Natural killer cell (primary cell): ENCODE measurements around the gene FOXN3. TPM values are rescaled to one million over a fixed set of nuclear protein-coding genes. Genes with fewer than 3 reads are reported as not detected.

Source experiments
- ATAC-seq, 3 donors: fragments of 150-1000 bp in 2 of 3; fragments of 200-7000 bp in 1 of 3; cut with Tn5 transposase; 1 replicate in 1 of 3; 2 replicates in 2 of 3; pipeline ENCODE4 v1.10.0; 2021; ENCODE audit warnings: mild to moderate bottlenecking in 2 of 3, moderate library complexity in 2 of 3
- DNase-seq, 2 donors: peaks; one replicate each; pipeline versions ENCODE4 v3.0.0 to v3.0.0-alpha.2; 2013 to 2021; ENCODE audit warnings: mixed read lengths in 1 of 2
- H3K27ac ChIP-seq: one replicate; pipeline ENCODE4 v1.5.1; 2013; ENCODE audit warnings: mild to moderate bottlenecking, low read length
- H3K27me3 ChIP-seq: one replicate; pipeline ENCODE4 v1.6.1; 2013; ENCODE audit warnings: low read length; ENCODE audit not compliant: control insufficient read depth, insufficient read depth
- H3K36me3 ChIP-seq: one replicate; pipeline ENCODE4 v1.6.1; 2013; ENCODE audit warnings: low read length; ENCODE audit not compliant: control insufficient read depth, insufficient read depth
- H3K4me1 ChIP-seq: one replicate; pipeline ENCODE4 v1.6.1; 2013; ENCODE audit warnings: low read length; ENCODE audit not compliant: control insufficient read depth, insufficient read depth
- H3K4me3 ChIP-seq: one replicate; pipeline ENCODE4 v1.5.1; 2013; ENCODE audit warnings: low read length
- H3K9me3 ChIP-seq: one replicate; pipeline ENCODE4 v1.6.1; 2013; ENCODE audit warnings: low read length; ENCODE audit not compliant: control insufficient read depth, insufficient read depth
- H3K27ac Mint-ChIP-seq, 2 donors: one replicate each; pipeline ENCODE4 v1.8.0; 2022; ENCODE audit warnings: mild to moderate bottlenecking in 2 of 2, mixed read lengths in 2 of 2, moderate library complexity in 1 of 2
- H3K27me3 Mint-ChIP-seq, 2 donors: one replicate each; pipeline ENCODE4 v1.8.0; 2022; ENCODE audit warnings: low read depth in 2 of 2, mixed read lengths in 2 of 2
- H3K36me3 Mint-ChIP-seq: one replicate; pipeline ENCODE4 v1.8.0; 2022; ENCODE audit warnings: mixed read lengths
- H3K4me1 Mint-ChIP-seq, 2 donors: one replicate each; pipeline ENCODE4 v1.8.0; 2022; ENCODE audit warnings: mixed read lengths in 2 of 2
- H3K4me3 Mint-ChIP-seq: one replicate; pipeline ENCODE4 v1.8.0; 2022; ENCODE audit warnings: mild to moderate bottlenecking, moderate library complexity, mixed read lengths
- H3K9me3 Mint-ChIP-seq, 2 donors: one replicate each; pipeline ENCODE4 v1.8.0; 2022; ENCODE audit warnings: mixed read lengths in 2 of 2
- CTCF ChIP-seq: fragments of 200-600 bp; IDR thresholded peaks from one replicate; pipeline ENCODE4 v1.8.0; 2022; ENCODE audit warnings: antibody characterized with exemption
- WGBS: methylation state at CpG from one replicate; pipeline ENCODE4 v1.1.7; 2013; ENCODE audit warnings: missing lambda C conversion rate; ENCODE audit not compliant: insufficient coverage; 5-methylcytosine and 5-hydroxymethylcytosine counted together
- intact Hi-C: fragments of 100-400 bp; cut with micrococcal nuclease; formaldehyde crosslinking; loops from one replicate; pipeline ENCODE4 v1.14.2; 2022
- total RNA-seq, 4 donors: library from RNA; stranded (reverse); fragments of 120-200 nt in 1 of 4; gene quantifications; one replicate each; pipeline versions ENCODE4 v1.2.3 to v1.2.4, GENCODE V29; 2013 to 2022

FOXN3 gene
- total RNA-seq, 3 donors from 2014 or later (not counting 1 experiment from before 2014, with no cell fraction given), result 209 to 216 (median 209) TPM

- peaks cover 45 to 59% of the 10 kb centered on the region in 2 donors for H3K4me1 Mint-ChIP-seq
- no peaks in the 10 kb centered on the region for H3K9me3 Mint-ChIP-seq
- intact Hi-C loops, result no loop called here
- H3K27ac Mint-ChIP-seq, result no peak overlapping the region
- Histone ChIP-seq H3K4me3 (no peak overlapping the region), H3K36me3 (peaks cover 12% of the 10 kb centered on the region), H3K27ac (no peak overlapping the region), H3K27me3 (no peaks in the 10 kb centered on the region), H3K4me1 (peaks cover 19% of the 10 kb centered on the region), H3K9me3 (no peaks in the 10 kb centered on the region)
- no peak for TF ChIP-seq CTCF
- no peak overlapping the region for H3K4me3 Mint-ChIP-seq
- H3K27me3 Mint-ChIP-seq, result no peaks in the 10 kb centered on the region
- no peak for DNase-seq
- no peak for ATAC-seq
- H3K36me3 Mint-ChIP-seq, result no peaks in the 10 kb centered on the region
- 95% methylated on average over 3 of the region's 3 CpGs for WGBS
Measured at GRCh38 chr14:89188492-89188891, 228.5 kb downstream of the FOXN3 start.

- H3K9me3 ChIP-seq, result no peaks in the 10 kb centered on the region
- H3K36me3 ChIP-seq, result peaks cover 12% of the 10 kb centered on the region
- ATAC-seq, result no peak
- H3K27me3 Mint-ChIP-seq, result no peaks in the 10 kb centered on the region
- no peak overlapping the region for H3K27ac Mint-ChIP-seq
- H3K36me3 Mint-ChIP-seq, result no peaks in the 10 kb centered on the region
- no peak overlapping the region for H3K4me3 Mint-ChIP-seq
- peaks cover 50 to 69% of the 10 kb centered on the region in 2 donors for H3K4me1 Mint-ChIP-seq
- H3K27me3 ChIP-seq, result no peaks in the 10 kb centered on the region
- no peak overlapping the region for H3K27ac ChIP-seq
- H3K9me3 Mint-ChIP-seq, result no peaks in the 10 kb centered on the region
- no peak overlapping the region for H3K4me3 ChIP-seq
- TF ChIP-seq CTCF, result no peak
- intact Hi-C loops, result no loop called here
- peaks cover 19% of the 10 kb centered on the region for H3K4me1 ChIP-seq
- DNase-seq, result no peak
- WGBS, result 67% methylated on average over 6 of the region's 6 CpGs
Measured at GRCh38 chr14:89187501-89187900, 229.5 kb downstream of the FOXN3 start.

- Histone ChIP-seq H3K36me3 (peaks cover 12% of the 10 kb centered on the region), H3K4me3 (no peak overlapping the region), H3K27me3 (no peaks in the 10 kb centered on the region), H3K9me3 (no peaks in the 10 kb centered on the region), H3K4me1 (peaks cover 19% of the 10 kb centered on the region), H3K27ac (no peak overlapping the region)
- no peak for TF ChIP-seq CTCF
- DNase-seq (no peak), ATAC-seq (peak; percentile 33 to 46 (median 38))
- Mint-ChIP-seq H3K4me3 (no peak overlapping the region), H3K4me1 (peaks cover 52 to 72% of the 10 kb centered on the region in 2 donors), H3K9me3 (no peaks in the 10 kb centered on the region), H3K36me3 (no peaks in the 10 kb centered on the region), H3K27me3 (no peaks in the 10 kb centered on the region), H3K27ac (peak overlapping the region in 1 of 2 donors; percentile 78)
- WGBS, result 38% methylated on average over 7 of the region's 7 CpGs
- intact Hi-C loops, result no loop called here
Measured at GRCh38 chr14:89186856-89187376, 230.1 kb downstream of the FOXN3 start.
